HG03575 (cell line): ENCODE measurements around the gene KCNQ1.

Experiments
- ATAC-seq: cut with Tn5 transposase; IDR thresholded peaks from one replicate; pipeline ENCODE4 v1.9.1; 2021; ENCODE audit not compliant: unreplicated experiment, insufficient number of reproducible peaks, low FRiP score; ENCODE audit errors: extremely low read depth

The KCNQ1 gene

GRCh38 chr11:2885017-2885677, 440.3 kb downstream of the KCNQ1 start:
- ATAC-seq = no peak

DNA sequence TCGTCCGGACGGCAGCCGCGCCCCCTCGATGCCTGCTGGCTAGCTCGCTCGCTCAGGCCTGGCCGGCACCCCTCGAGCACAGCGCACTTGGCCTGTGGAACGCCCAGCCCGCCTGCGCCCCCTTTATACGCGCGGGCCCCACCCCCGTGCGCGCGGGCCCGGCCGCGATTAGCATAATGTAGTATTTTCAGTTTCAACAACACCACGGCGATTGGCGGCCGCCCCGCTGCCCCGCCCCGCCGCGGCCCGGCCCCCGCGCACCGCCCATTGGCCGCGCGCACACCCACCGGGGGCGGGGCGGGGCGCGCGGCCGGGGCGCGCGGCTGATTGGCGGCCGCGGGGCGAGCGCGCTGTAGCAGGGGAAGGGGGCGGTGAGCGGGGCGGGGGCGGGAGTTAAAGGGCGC, 440.9 kb downstream of the KCNQ1 start, which contains the start of gene CDKN1C:
CDKN1C (minus strand) TSS at position 98 of the 404 bp plus-strand sequence. CDS start 319 bp downstream, outside the sequence.
- no peak for ATAC-seq

DNA sequence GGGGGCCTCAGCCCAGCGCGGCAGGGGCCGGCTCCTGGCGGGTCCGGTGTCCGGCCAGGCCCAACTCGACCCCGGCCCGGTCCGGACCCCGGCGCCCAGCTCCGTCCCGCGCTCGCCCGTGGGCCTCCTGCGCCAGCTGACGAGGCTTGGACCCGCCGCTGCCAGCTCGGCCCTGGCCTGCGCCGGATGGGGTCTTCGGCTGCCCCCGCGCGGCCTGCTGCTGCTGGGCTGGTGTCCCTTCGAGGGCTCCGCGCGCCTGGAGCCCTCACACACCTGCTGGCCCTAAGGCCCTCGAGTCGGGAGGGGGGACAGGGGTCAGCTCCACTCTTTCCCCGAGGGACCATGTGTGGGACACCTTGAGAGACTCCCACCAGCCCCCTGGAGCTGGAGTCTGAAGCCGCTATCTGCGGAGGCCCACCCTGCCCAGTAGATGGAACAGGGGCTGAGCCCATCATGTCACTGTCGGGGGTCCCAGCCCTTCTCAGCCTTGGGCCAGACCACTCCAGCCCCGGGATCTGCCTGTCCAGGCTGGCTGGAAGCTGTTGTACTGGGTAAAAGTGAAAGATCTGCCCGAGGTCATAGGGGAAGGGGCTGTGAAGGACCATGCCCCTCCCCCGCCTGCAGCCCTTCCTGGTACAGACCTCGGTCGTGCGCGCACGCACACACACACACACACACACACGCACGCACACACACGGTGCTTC, 441.5 kb downstream of the KCNQ1 start:
- ATAC-seq = no peak

DNA sequence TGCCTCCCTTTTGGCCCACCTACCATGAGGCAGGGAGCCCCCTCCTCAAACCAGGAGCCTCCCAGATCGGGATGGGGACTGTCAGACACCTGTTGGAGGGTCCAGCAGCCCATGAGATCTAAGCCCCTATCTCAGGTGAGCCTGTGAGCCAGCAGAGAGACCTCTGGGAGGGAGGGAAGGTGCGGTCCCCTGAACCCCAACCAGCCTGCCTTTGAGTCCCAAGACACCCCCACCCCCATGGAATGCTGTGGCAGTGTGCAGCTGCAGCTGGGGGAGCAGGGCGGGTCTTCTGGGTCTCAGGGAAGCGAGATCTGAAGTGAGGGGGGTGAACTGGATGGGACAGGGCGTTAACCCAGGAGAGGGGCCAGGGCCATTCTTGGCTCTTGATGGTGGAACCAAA, 442.1 kb downstream of the KCNQ1 start:
- ATAC-seq = no peak

DNA sequence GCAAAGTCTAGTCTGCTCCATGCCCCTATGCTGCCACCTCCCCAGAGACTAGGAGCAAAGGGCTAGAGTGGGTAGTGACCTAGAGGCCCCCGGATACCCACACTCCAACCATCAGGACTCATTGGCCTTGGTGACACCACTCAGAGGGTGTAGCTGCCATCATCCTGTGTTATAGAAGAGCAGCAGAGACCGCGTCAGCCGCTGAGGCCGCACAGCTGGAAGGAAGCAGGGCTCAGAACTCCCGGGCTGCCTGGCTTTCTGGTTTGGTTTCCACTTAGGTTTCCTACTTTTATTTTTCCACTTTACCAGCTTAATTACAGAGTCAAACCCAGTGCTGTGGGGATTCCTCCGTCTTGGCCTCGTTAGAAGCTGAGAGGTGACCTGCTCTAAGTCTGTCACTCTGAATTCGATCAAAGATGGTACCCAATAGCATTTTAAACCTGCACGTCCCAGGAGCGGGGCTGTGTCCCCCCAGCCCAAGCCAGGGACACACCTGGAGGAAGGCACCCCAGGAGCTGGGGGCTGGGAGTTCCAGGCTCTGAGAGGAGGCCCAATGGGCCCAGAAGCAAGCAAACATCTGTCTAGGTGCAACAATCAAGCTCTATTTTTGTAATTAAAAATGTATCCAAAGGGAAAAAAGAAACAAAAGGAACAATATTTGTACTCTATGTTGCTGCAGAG, 442.8 kb downstream of the KCNQ1 start:
- ATAC-seq = no peak

GRCh38 chr11:2888266-2888968, 443.6 kb downstream of the KCNQ1 start:
- ATAC-seq = no peak

DNA sequence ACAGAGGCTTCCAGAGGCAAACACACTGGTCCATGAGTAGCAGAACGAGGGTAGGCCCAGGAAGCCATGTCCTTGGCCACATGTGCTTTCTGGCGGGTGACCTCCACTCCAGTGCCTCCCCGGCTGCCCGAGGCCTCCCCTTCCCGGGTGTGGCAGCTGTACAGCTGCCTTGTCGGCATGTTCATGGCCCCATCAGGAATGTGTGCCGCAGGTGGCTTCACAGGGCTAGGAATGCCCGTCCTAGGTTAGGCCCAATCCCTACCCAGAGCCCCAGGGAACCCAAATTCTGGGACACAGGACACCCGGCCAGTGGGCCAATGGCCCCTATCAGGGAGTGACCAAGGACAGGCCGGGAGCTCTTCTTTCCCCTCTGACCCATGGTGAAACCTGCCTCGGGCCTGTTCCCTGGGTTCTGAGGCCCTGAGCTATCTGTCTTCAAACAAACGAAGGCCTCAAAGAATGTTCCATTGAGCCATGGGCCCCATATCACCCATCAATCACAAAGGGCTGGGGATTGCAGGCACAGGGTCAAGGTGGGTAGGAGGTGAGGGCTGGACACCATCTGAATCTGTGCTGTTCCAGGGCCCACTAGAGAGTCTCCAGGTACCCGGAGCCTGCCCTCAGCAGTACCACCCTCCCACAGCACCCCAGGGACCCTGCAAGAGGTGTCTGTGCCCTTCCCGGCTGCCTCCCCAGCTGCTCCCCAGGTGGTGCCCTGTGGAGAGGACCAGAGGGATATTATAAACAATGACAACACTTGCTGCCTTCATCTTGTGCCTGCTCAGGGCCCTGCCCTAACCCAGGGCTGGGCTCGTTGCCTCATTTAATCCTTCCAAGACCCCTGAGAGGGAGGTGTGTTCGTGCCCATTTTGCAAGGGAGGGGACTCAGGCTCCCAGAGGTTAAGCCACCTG, 444.8 kb downstream of the KCNQ1 start:
- no peak for ATAC-seq

DNA sequence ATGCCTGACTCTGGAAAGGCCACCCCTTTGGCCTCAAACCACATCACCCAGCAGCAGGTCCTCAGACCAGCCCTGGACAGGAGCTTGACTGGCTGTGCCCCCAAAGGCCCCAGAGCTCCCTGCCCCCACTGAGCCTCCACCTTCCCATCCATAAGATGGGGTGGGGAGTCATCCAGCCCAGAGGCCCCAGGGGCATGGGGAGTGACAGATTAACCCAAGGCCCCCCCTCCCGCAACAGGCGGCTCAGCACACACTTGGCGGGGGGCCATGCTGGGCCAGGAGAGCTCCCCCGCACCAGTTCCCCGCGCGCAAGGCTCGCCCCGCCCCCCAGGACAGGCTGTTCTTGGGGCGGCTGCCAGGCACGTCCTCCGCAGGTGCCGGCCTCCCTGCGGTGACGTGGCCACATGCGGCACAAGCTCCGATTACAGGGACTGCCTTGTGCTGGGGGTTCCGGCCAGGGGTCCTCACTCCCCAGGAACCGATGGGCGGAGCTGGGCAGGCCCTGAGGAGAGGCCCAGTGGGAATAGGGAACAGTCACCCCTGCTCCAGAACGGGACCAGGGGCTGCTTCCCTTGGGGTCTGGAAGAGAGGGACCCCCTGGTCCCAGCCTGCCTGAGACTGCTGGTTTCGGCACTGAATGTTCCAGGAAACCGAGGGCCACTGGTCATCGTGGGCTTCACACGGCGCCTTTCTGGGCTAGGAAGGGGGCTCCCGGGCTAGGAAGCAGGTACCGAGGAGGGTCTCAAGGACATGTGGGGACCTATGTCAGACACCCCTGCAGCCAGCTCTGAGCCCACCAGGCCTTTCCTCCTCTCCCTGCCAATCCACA, 445.9 kb downstream of the KCNQ1 start:
- no peak for ATAC-seq

- ATAC-seq = no peak
Observed at GRCh38 chr11:2891326-2892214, 446.8 kb downstream of the KCNQ1 start.

GRCh38 chr11:2892215-2892966, 447.6 kb downstream of the KCNQ1 start:
- ATAC-seq = no peak

GRCh38 chr11:2892967-2893528, 448.2 kb downstream of the KCNQ1 start:
- ATAC-seq = no peak

DNA sequence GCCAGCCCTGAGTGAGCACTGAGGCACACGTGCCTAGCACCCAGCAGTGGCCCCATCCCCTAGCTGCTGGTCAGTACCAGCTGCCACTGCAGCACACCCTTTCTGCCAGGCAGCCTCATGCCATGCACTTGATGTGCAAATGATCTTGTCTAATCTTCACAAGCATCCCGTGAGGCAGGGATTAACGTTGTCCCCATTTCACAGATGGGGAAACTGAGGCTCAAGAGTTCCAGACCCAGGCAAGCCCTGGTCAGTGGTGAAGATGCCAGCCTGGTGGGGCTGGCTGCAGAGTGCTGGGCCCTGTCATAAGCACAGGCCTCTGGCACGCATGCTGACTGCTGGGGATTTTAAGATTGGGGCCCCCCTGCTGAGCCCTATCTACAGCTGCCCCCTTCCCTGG, 449.1 kb downstream of the KCNQ1 start:
- ATAC-seq = no peak

DNA sequence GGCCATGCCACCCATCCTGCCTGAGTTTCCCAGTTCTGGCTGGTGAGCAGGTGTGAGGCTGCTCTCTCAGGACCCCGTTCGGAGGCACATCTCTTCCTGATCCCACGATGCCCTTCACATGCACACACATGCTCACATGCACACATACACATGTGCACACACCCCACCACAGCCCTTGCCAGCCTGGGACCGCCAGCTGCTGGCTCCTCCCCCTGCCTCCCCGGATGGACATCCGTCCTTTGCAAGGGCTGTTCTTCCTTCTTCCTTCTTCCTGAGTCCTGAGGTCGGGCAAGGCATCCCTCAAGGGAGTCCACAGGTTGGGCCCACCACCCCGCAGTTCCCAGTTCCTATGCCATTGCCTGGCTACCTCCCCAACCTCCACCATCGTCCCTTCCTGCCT, 451.2 kb downstream of the KCNQ1 start:
- no peak for ATAC-seq

DNA sequence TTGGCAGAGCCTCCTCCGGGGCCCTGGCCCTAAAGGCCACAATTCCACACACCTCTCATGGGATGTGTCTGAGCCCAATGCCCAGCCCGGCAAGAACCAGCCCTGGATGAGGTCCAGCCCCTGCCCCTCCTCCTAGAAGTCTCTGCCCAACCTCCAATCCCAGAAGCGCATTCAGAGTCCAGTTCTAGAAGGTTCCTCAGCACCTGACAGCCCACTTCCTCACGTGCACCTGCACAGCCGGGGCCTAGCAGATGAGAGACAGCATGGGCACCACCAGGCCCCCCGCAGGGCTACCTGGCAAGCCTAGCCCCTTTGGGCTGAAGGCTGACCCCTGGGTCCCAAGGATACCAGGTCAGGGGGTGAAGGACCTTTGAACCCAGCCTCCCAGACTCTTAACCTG, 452.2 kb downstream of the KCNQ1 start:
- no peak for ATAC-seq

DNA sequence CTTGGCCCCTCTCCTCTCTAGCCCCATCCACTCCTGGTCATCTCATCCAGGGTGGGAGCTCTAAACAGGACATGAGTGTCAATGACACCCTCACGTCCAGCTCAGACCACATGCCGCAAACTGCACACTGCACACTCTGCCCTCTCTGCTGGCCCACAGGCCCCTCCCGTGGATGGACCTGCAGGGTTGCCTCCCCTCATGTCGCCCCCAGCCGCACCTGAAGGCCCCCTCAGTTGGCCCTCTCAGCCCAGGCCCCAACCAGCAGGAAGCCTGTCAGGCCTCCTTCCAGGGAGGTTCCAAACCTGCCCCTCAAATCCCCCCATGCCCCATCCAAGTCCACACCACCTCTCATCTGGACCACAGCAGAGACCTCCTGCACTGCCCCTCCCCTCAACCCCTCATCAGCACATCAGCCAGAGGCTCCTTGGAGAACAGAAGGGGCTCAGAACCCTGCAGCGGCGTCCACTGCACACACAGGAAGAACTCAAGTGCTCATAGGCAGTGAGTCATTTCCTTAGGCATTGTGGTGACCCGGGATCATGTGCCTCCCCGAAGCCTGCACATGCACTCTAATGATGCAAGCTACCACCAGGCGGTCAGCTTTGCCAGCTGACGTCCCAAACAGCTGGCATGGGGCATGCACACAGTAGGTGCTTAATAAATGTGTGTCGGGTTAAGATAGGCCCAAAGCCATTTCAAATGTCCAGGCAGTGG, 453.7 kb downstream of the KCNQ1 start:
- ATAC-seq = no peak
